GM23338 (cell line): Measurements from ENCODE around the gene GPATCH4. TPM values are rescaled to one million over a fixed set of nuclear protein-coding genes. Genes with fewer than 3 reads are reported as not detected.
"Not testable (repeated sequence)": the region's sequence is repeated elsewhere in the genome, so short reads cannot be mapped to it uniquely, and the experiment has no call there.

ENCODE experiments used
- ATAC-seq: fragments of 200-7000 bp; cut with Tn5 transposase; 3 replicates; pipeline ENCODE4 v1.9.1; 2020
- DNase-seq: peaks from one replicate; pipeline ENCODE4 v3.0.0-alpha.2; 2015; ENCODE audit warnings: low spot score
- H2AFZ ChIP-seq: fragments of 200-600 bp; sonication (generic); 2 replicates; pipeline ENCODE4 v1.8.0; 2016; ENCODE audit warnings: antibody characterized with exemption, mild to moderate bottlenecking, moderate library complexity
- H3F3A ChIP-seq: fragments of 200-600 bp; sonication (generic); replicated peaks from 2 replicates; pipeline ENCODE4 v1.8.0; 2017; ENCODE audit warnings: antibody characterized with exemption, mixed run types, low read depth
- H3K27ac ChIP-seq: fragments of 200-600 bp; sonication (generic); 2 replicates; pipeline ENCODE4 v1.6.1; 2016; ENCODE audit warnings: low read depth
- H3K27me3 ChIP-seq: fragments of 200-600 bp; sonication (generic); 2 replicates; pipeline ENCODE4 v1.8.0; 2016; ENCODE audit warnings: mild to moderate bottlenecking, mixed run types, moderate library complexity; ENCODE audit not compliant: insufficient read depth
- H3K36me3 ChIP-seq: fragments of 200-600 bp; sonication (generic); 2 replicates; pipeline ENCODE4 v1.8.0; 2016; ENCODE audit warnings: mild to moderate bottlenecking; ENCODE audit not compliant: insufficient read depth
- H3K4me1 ChIP-seq: fragments of 200-600 bp; sonication (generic); 2 replicates; pipeline ENCODE4 v1.8.0; 2016; ENCODE audit warnings: mild to moderate bottlenecking, moderate library complexity; ENCODE audit not compliant: insufficient read depth
- H3K4me2 ChIP-seq: fragments of 200-600 bp; sonication (generic); 2 replicates; pipeline ENCODE4 v1.7.1; 2017; ENCODE audit warnings: mixed run types
- H3K4me3 ChIP-seq: fragments of 200-600 bp; sonication (generic); 2 replicates; pipeline ENCODE4 v1.6.1; 2016; ENCODE audit warnings: mixed run types
- H3K79me2 ChIP-seq: fragments of 200-600 bp; sonication (generic); replicated peaks from 2 replicates; pipeline ENCODE4 v1.8.0; 2017; ENCODE audit warnings: mild to moderate bottlenecking; ENCODE audit not compliant: insufficient read depth
- H3K9me2 ChIP-seq: fragments of 200-600 bp; sonication (generic); 2 replicates; pipeline ENCODE4 v1.8.0; 2017; ENCODE audit not compliant: insufficient read depth
- H4K20me1 ChIP-seq: fragments of 200-600 bp; sonication (generic); replicated peaks from 2 replicates; pipeline ENCODE4 v1.8.0; 2017; ENCODE audit warnings: mild to moderate bottlenecking; ENCODE audit not compliant: insufficient read depth
- H3K27ac Mint-ChIP-seq: 2 replicates; pipeline ENCODE4 v1.8.0; 2020; ENCODE audit warnings: inconsistent platforms, mild to moderate bottlenecking, moderate library complexity, mixed read lengths
- H3K27me3 Mint-ChIP-seq: 3 replicates; pipeline ENCODE4 v1.8.0; 2022; ENCODE audit warnings: low read depth, mild to moderate bottlenecking, moderate library complexity, mixed read lengths, inconsistent platforms; ENCODE audit not compliant: insufficient read depth, poor library complexity
- H3K36me3 Mint-ChIP-seq: 3 replicates; pipeline ENCODE4 v1.8.0; 2021; ENCODE audit warnings: low read depth, mild to moderate bottlenecking, inconsistent platforms, moderate library complexity, mixed read lengths
- H3K4me1 Mint-ChIP-seq: 3 replicates; pipeline ENCODE4 v1.8.0; 2020; ENCODE audit warnings: mild to moderate bottlenecking, inconsistent platforms, mixed read lengths
- H3K4me3 Mint-ChIP-seq: 3 replicates; pipeline ENCODE4 v1.8.0; 2021; ENCODE audit warnings: moderate library complexity, mild to moderate bottlenecking, inconsistent platforms, mixed read lengths
- H3K9me3 Mint-ChIP-seq: 3 replicates; pipeline ENCODE4 v1.8.0; 2020; ENCODE audit warnings: moderate library complexity, mild to moderate bottlenecking, inconsistent platforms, mixed read lengths
- CREB1 ChIP-seq: fragments of 250-450 bp; sonication (Bioruptor Pico); IDR thresholded peaks from 2 replicates; pipeline ENCODE4 v1.5.0; 2020; ENCODE audit warnings: low read depth, mild to moderate bottlenecking, moderate library complexity
- NANOG ChIP-seq: IDR thresholded peaks from 2 replicates; pipeline ENCODE4 v1.6.1; 2016; ENCODE audit warnings: antibody characterized with exemption, borderline replicate concordance
- STAT1 ChIP-seq: IDR thresholded peaks from one replicate; pipeline ENCODE4 v1.6.1; 2016; ENCODE audit warnings: antibody characterized with exemption; ENCODE audit not compliant: unreplicated experiment
- ZNF114 ChIP-seq: fragments of 250-450 bp; sonication (Bioruptor Pico); IDR thresholded peaks from 2 replicates; pipeline ENCODE4 v1.5.0; 2020; ENCODE audit warnings: mild to moderate bottlenecking, moderate library complexity
- polyA plus RNA-seq: library from polyadenylated mRNA; unstranded; fragments of >200 nt; fragmentation: Nextera tagmentation; extraction: Ambion mirVana; gene quantifications from 2 replicates; pipeline ENCODE4 v1.2.1, GENCODE V29; 2016
- total RNA-seq: library from RNA; depleted of rRNA; stranded (reverse); fragments of >200 nt; shearing (Covaris generic); gene quantifications from 2 replicates; pipeline ENCODE4 v1.2.3, GENCODE V29; 2014
- TF ChIP-seq, protein P1 (sequence below): IDR thresholded peaks from one replicate; pipeline ENCODE4 v1.6.1; 2018; ENCODE audit warnings: antibody characterized with exemption; ENCODE audit not compliant: unreplicated experiment
- TF ChIP-seq, protein P2 (sequence below), 2 experiments: fragments of 200-600 bp in 1 of 2; sonication (generic) in 1 of 2; conservative IDR thresholded peaks; 2 replicates each; pipeline versions ENCODE4 v1.5.1 to v1.6.1; 2016 to 2017; ENCODE audit warnings: antibody characterized with exemption in 2 of 2, low read depth in 2 of 2, mild to moderate bottlenecking in 2 of 2, moderate library complexity in 1 of 2

Gene GPATCH4
- total and polyA plus RNA-seq, 2 experiments from 2014 or later, result 58.9 to 187 TPM

DNA sequence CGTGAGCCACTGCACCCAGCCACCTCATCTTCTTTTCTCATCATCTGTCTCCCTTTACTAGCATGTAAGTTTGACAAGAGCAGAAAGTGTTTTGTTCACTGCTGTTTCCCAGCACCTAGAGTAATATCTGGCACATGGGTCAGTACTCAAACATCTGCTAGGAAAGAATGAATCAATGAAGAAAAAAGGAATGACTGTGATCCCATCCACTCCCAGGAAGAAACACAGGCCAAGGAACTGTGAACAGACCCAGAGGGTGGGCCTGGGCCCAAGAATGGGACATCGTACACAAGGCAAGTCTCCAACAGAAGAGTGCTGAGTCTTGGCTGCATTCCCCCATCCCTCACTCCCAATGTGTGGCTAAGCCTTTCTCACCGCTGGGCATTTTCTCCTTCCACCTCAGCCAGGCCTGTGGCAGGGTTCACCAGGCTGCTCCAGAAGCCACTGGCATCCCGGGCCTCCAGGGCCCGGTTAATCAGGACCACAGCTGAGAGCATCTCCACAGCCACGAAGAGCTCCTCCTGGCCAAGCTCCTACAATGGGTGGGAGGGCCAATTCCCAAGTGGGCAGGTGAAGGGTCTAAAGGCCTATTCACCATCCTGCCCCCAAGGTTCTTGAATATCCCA, 47.3 kb downstream of the GPATCH4 start:
- TF ChIP-seq NANOG, result no peak
- no peak for TF ChIP-seq STAT1
- TF ChIP-seq, protein P1, sequence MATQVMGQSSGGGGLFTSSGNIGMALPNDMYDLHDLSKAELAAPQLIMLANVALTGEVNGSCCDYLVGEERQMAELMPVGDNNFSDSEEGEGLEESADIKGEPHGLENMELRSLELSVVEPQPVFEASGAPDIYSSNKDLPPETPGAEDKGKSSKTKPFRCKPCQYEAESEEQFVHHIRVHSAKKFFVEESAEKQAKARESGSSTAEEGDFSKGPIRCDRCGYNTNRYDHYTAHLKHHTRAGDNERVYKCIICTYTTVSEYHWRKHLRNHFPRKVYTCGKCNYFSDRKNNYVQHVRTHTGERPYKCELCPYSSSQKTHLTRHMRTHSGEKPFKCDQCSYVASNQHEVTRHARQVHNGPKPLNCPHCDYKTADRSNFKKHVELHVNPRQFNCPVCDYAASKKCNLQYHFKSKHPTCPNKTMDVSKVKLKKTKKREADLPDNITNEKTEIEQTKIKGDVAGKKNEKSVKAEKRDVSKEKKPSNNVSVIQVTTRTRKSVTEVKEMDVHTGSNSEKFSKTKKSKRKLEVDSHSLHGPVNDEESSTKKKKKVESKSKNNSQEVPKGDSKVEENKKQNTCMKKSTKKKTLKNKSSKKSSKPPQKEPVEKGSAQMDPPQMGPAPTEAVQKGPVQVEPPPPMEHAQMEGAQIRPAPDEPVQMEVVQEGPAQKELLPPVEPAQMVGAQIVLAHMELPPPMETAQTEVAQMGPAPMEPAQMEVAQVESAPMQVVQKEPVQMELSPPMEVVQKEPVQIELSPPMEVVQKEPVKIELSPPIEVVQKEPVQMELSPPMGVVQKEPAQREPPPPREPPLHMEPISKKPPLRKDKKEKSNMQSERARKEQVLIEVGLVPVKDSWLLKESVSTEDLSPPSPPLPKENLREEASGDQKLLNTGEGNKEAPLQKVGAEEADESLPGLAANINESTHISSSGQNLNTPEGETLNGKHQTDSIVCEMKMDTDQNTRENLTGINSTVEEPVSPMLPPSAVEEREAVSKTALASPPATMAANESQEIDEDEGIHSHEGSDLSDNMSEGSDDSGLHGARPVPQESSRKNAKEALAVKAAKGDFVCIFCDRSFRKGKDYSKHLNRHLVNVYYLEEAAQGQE, result no peak
- no peak for TF ChIP-seq ZNF114 (CRISPR knock-in tag)
- TF ChIP-seq, protein P2, sequence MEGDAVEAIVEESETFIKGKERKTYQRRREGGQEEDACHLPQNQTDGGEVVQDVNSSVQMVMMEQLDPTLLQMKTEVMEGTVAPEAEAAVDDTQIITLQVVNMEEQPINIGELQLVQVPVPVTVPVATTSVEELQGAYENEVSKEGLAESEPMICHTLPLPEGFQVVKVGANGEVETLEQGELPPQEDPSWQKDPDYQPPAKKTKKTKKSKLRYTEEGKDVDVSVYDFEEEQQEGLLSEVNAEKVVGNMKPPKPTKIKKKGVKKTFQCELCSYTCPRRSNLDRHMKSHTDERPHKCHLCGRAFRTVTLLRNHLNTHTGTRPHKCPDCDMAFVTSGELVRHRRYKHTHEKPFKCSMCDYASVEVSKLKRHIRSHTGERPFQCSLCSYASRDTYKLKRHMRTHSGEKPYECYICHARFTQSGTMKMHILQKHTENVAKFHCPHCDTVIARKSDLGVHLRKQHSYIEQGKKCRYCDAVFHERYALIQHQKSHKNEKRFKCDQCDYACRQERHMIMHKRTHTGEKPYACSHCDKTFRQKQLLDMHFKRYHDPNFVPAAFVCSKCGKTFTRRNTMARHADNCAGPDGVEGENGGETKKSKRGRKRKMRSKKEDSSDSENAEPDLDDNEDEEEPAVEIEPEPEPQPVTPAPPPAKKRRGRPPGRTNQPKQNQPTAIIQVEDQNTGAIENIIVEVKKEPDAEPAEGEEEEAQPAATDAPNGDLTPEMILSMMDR (conservative IDR thresholded peaks at IDR 0.05; ENCODE audit: low read depth in 2 of 2), result no peak
- TF ChIP-seq CREB1 (CRISPR knock-in tag), result no peak
- H2AFZ ChIP-seq, result no peak overlapping the region
- Mint-ChIP-seq H3K27me3 (peaks cover 2% of the 10 kb centered on the region), H3K9me3 (no peaks in the 10 kb centered on the region), H3K27ac (no peak overlapping the region), H3K4me3 (no peak overlapping the region), H3K36me3 (peaks cover 16% of the 10 kb centered on the region; the same call in 2 of the 3 replicates), H3K4me1 (no peaks in the 10 kb centered on the region)
- no peak overlapping the region for H3K4me2 ChIP-seq
- no peak overlapping the region for H3K4me3 ChIP-seq
- no peaks in the 10 kb centered on the region for H3K79me2 ChIP-seq
- H4K20me1 ChIP-seq, result no peaks in the 10 kb centered on the region; the same call in 1 of the 2 replicates
- no peaks in the 10 kb centered on the region for H3F3A ChIP-seq
- DNase-seq (no peak), ATAC-seq (no peak)
- H3K27me3 ChIP-seq, result no peaks in the 10 kb centered on the region
- H3K36me3 ChIP-seq, result peaks cover 5% of the 10 kb centered on the region; the same call in 1 of the 2 replicates
- no peak overlapping the region for H3K27ac ChIP-seq
- no peaks in the 10 kb centered on the region for H3K4me1 ChIP-seq
- H3K9me2 ChIP-seq, result no peaks in the 10 kb centered on the region

DNA sequence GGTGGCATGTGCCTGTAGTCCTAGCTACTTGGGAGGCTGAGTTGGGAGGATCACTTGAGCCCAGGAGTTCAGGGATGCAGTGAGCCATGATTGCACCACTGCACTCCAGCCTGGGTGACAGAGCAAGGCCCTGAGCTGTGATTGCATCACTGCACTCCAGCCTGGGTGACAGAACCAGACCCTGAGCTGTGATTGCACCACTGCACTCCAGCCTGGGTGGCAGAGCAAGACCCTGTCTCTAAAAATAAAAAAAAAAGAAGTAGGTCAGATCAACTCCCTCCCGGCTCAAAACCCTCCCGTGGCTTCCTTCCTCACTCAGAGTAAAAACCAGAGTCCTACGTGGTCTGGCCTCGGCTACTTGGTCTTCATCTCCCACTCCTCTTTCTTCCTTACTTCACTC, 48.3 kb downstream of the GPATCH4 start:
- not testable (repeated sequence) for H3K27me3 Mint-ChIP-seq, H3K79me2 ChIP-seq, H3K4me2 ChIP-seq, DNase-seq, H3K36me3 ChIP-seq, H3K4me1 ChIP-seq, H3F3A ChIP-seq, H3K4me1 Mint-ChIP-seq, H3K27me3 ChIP-seq, H3K9me2 ChIP-seq, H3K9me3 Mint-ChIP-seq, H3K27ac Mint-ChIP-seq, H4K20me1 ChIP-seq, ATAC-seq, H3K27ac ChIP-seq, H2AFZ ChIP-seq, H3K4me3 Mint-ChIP-seq, H3K4me3 ChIP-seq
- H3K36me3 Mint-ChIP-seq, result peaks cover 16% of the 10 kb centered on the region; the same call in 2 of the 3 replicates
